Gastroesophageal sphincter (tissue), 4 donors: ENCODE data around the gene MEF2C. TPM values are rescaled to one million over a fixed set of nuclear protein-coding genes. Genes with fewer than 3 reads are reported as not detected.

Experiments
- ATAC-seq: fragments of 150-250 bp; one replicate; pipeline ENCODE4 v1.9.1; 2016; ENCODE audit warnings: mild to moderate bottlenecking, moderate library complexity
- H3K27ac ChIP-seq, 4 donors: fragments of 200-600 bp; sonication (generic) in 3 of 4; 1 replicate in 3 of 4; 2 replicates in 1 of 4; pipeline ENCODE4 v1.5.1; 2016 to 2019
- H3K27me3 ChIP-seq: fragments of 200-600 bp; sonication (generic); one replicate; pipeline ENCODE4 v1.5.1; 2019
- H3K36me3 ChIP-seq, 2 donors: fragments of 200-600 bp; sonication (generic); one replicate each; pipeline ENCODE4 v1.5.1; 2019; ENCODE audit warnings: control low read depth in 1 of 2
- H3K4me1 ChIP-seq, 3 donors: fragments of 200-600 bp; sonication (generic); 1 replicate in 2 of 3; 2 replicates in 1 of 3; pipeline ENCODE4 v1.5.1; 2016 to 2019; ENCODE audit warnings: control low read depth in 2 of 3
- H3K4me3 ChIP-seq, 2 donors: fragments of 200-600 bp; sonication (generic); one replicate each; pipeline ENCODE4 v1.5.1; 2019; ENCODE audit warnings: mild to moderate bottlenecking in 1 of 2, moderate library complexity in 1 of 2
- H3K9me3 ChIP-seq, 3 donors: fragments of 200-600 bp; sonication (generic); one replicate each; pipeline ENCODE4 v1.5.1; 2017 to 2019; ENCODE audit warnings: control low read depth in 2 of 3
- EP300 ChIP-seq: sonication (generic); formaldehyde crosslinking; IDR thresholded peaks from one replicate; pipeline ENCODE4 v1.6.1; 2017; ENCODE audit warnings: antibody characterized with exemption, mild to moderate bottlenecking
- POLR2A ChIP-seq, 2 donors: fragments of 450-650 bp; IDR thresholded peaks; one replicate each; pipeline ENCODE4 v1.6.1; 2017; ENCODE audit warnings: antibody characterized with exemption in 2 of 2, mild to moderate bottlenecking in 2 of 2, moderate library complexity in 1 of 2
- POLR2AphosphoS5 ChIP-seq: sonication (generic); formaldehyde crosslinking; IDR thresholded peaks from one replicate; pipeline ENCODE4 v1.6.1; 2017; ENCODE audit warnings: antibody characterized with exemption
- WGBS, 2 donors: methylation state at CpG; one replicate each; pipeline ENCODE4 v1.1.5; 2018; ENCODE audit warnings: low coverage in 1 of 2; 5-methylcytosine and 5-hydroxymethylcytosine counted together
- total RNA-seq, 4 donors: library from RNA; depleted of rRNA; stranded (reverse); fragments of >200 nt; gene quantifications; one replicate each; pipeline ENCODE4 v1.1.0, GENCODE V29; 2016
- TF ChIP-seq, protein P1 (sequence below), 4 experiments: fragments of 200-600 bp in 2 of 4; fragments of 450-650 bp in 2 of 4; sonication (generic) in 1 of 4; IDR thresholded peaks; one replicate each; pipeline ENCODE4 v1.5.1; 2017 to 2019; ENCODE audit warnings: antibody characterized with exemption in 4 of 4, mild to moderate bottlenecking in 2 of 4, moderate library complexity in 2 of 4

The MEF2C gene
- total RNA-seq, 4 donors from 2014 or later, result 23.1 to 66.9 (median 29.5) TPM

DNA sequence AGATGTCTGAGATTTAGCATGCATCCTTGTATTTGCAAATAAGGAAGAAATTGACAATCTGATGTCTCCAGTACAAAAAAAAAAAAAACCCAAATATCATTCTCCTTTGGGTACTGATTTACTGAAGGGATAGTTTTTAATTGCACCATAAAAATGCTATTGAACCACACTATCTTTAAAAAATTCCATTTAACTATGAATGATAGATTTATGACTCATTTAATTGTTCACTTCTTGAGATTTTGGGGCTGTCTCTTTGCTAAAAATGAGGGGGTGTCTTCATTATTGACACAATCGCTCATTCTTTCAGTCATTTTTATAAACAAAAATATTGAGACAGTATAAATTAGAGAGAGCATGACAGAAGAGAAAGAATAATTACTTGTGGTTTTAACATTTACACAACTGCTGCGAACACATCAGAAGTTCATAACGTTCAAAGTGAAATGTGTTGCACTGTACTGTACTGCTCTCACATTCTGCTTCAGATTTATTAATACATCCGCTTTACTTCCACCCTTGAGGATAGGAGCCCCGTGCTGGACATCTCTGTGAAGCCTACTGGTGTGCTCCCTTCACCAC is 142.3 kb downstream of the MEF2C start:
- H3K27ac ChIP-seq, result no peak overlapping the region
- H3K36me3 ChIP-seq, result peaks cover 0 to 8% of the 10 kb centered on the region in 2 donors
- H3K27me3 ChIP-seq, result no peaks in the 10 kb centered on the region
- 75 to 84% methylated on average over 5 of the region's 5 CpGs for WGBS, 2 donors
- peaks cover 0 to 2% (median 0%) of the 10 kb centered on the region in 3 donors for H3K4me1 ChIP-seq
- no peaks in the 10 kb centered on the region for H3K9me3 ChIP-seq
- no peak for ATAC-seq
- H3K4me3 ChIP-seq, result no peak overlapping the region
- TF ChIP-seq, protein P1, sequence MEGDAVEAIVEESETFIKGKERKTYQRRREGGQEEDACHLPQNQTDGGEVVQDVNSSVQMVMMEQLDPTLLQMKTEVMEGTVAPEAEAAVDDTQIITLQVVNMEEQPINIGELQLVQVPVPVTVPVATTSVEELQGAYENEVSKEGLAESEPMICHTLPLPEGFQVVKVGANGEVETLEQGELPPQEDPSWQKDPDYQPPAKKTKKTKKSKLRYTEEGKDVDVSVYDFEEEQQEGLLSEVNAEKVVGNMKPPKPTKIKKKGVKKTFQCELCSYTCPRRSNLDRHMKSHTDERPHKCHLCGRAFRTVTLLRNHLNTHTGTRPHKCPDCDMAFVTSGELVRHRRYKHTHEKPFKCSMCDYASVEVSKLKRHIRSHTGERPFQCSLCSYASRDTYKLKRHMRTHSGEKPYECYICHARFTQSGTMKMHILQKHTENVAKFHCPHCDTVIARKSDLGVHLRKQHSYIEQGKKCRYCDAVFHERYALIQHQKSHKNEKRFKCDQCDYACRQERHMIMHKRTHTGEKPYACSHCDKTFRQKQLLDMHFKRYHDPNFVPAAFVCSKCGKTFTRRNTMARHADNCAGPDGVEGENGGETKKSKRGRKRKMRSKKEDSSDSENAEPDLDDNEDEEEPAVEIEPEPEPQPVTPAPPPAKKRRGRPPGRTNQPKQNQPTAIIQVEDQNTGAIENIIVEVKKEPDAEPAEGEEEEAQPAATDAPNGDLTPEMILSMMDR (IDR thresholded peaks at IDR 0.05), result no peak
- no peak for TF ChIP-seq EP300
- TF ChIP-seq POLR2A (IDR thresholded peaks at IDR 0.05), result no peak
- TF ChIP-seq POLR2AphosphoS5, result no peak

DNA sequence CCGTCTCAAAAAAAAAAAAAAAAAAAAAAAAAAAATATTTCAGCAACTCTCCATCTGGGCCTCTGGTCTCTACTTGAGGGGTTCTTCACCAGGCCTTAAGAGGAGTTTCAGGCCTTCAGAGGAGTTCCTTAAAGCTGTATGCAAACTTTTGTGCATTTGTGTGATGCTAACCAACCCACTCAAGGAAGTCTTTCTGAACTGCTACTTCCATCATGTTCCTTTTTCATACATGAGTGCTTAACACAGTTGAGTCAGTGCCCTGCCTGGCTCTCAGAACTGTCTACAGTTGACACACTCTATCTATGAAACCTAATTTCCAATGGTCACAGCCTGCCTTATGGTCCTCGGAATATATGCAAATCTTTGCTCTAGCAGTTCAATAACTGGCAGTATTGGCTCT is 146.5 kb downstream of the MEF2C start:
- Histone ChIP-seq H3K4me3 (no peak overlapping the region), H3K27me3 (no peaks in the 10 kb centered on the region), H3K36me3 (no peaks in the 10 kb centered on the region), H3K4me1 (peaks cover 0 to 11% (median 0%) of the 10 kb centered on the region in 3 donors), H3K27ac (no peak overlapping the region), H3K9me3 (no peaks in the 10 kb centered on the region)
- no peak for ATAC-seq
- WGBS, 2 donors, result 100% methylated on average over 1 of the region's 2 CpGs
- TF ChIP-seq POLR2AphosphoS5 (no peak), POLR2A (IDR thresholded peaks at IDR 0.05) (no peak)
- TF ChIP-seq, protein P1 (IDR thresholded peaks at IDR 0.05), result no peak

DNA sequence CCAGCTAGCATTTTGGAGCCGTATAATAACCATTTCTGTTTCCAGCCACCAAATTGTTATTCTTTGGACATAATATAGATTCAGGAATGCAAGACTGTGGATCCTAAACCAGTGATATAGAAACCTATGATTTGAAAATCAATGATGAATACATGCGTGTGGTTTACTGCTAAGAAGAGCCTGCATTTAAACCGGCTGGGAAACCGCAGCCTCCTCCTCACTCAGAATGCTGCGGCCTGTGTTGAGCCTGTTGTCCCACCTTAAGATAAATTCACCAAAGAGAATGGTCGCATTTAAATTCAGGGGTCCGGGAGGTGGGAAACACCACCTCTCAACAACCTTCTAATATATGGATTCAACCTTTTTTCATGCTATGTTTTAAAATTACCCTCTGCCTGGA is 148.0 kb downstream of the MEF2C start:
- no peak for ATAC-seq
- WGBS, 2 donors, result 75 to 77% methylated on average over 7 of the region's 7 CpGs
- TF ChIP-seq EP300 (no peak), POLR2AphosphoS5 (no peak), POLR2A (IDR thresholded peaks at IDR 0.05) (no peak)
- TF ChIP-seq, protein P1 (IDR thresholded peaks at IDR 0.05), result no peak
- Histone ChIP-seq H3K4me3 (no peak overlapping the region), H3K36me3 (no peaks in the 10 kb centered on the region), H3K27me3 (no peaks in the 10 kb centered on the region), H3K27ac (peak overlapping the region in 1 of 4 donors; percentile 46), H3K9me3 (no peaks in the 10 kb centered on the region), H3K4me1 (peaks cover 0 to 20% (median 0%) of the 10 kb centered on the region in 3 donors)

DNA sequence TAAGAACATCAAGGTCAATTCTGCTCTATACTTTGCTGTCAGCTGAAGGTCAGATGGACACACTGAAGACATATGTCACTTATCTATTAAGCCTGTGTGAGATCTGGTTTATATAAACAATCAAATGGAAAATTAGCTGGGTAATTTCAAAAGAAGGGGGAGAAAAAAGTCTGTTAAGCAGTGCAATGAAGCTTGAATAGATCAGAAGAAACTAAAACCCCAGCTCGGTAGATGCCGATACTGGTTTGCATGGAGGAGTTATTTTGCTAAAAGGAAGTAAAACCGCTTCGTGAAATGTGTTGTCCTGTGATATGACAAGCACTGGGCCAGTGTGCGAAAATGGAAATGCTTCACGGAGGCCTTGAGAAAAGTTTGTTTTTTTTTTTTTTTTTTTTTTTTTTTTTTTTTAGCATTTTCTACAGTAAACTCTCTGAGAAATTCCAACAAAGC is 148.8 kb downstream of the MEF2C start:
- H3K4me1 ChIP-seq, result peaks cover 0 to 24% (median 0%) of the 10 kb centered on the region in 3 donors
- H3K27me3 ChIP-seq, result no peaks in the 10 kb centered on the region
- peak overlapping the region in 3 of 4 donors; percentile 42 to 65 (median 62) for H3K27ac ChIP-seq
- 56 to 67% methylated on average over 6 of the region's 6 CpGs for WGBS, 2 donors
- ATAC-seq, result no peak
- no peaks in the 10 kb centered on the region for H3K9me3 ChIP-seq
- no peaks in the 10 kb centered on the region for H3K36me3 ChIP-seq
- TF ChIP-seq POLR2AphosphoS5 (no peak), EP300 (no peak), POLR2A (IDR thresholded peaks at IDR 0.05) (no peak)
- TF ChIP-seq, protein P1 (IDR thresholded peaks at IDR 0.05), result no peak
- H3K4me3 ChIP-seq, result no peak overlapping the region

DNA sequence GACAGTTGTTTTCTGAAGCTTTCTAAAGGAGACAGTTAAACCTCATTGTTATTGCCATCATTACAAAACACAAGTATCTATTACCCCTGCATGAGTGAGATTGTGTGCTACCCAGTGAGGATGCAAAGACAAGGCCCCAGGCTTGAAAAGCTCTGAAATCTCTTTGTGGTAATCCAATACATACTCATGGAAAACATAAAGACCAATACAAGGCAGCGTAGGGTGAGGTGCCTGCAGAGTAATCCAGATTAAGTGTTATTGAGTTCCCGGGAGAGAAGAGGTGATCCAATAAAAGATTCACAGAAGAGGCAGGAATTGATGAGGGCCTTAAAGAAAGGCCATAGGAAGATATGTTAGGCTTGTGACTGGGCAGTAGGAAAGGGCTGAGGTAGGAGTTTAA is 150.1 kb downstream of the MEF2C start:
- H3K4me1 ChIP-seq, result peaks cover 0 to 24% (median 0%) of the 10 kb centered on the region in 3 donors
- peaks cover 0 to 11% of the 10 kb centered on the region in 2 donors for H3K36me3 ChIP-seq
- no peak overlapping the region for H3K4me3 ChIP-seq
- no peaks in the 10 kb centered on the region for H3K27me3 ChIP-seq
- TF ChIP-seq EP300 (no peak), POLR2A (IDR thresholded peaks at IDR 0.05) (no peak), POLR2AphosphoS5 (no peak)
- TF ChIP-seq, protein P1 (IDR thresholded peaks at IDR 0.05), result no peak
- no peak for ATAC-seq
- H3K9me3 ChIP-seq, result no peaks in the 10 kb centered on the region
- 94 to 100% methylated on average over 2 of the region's 2 CpGs for WGBS, 2 donors
- H3K27ac ChIP-seq, result peak overlapping the region in 3 of 4 donors; percentile 53 to 62 (median 58)
